ENCODE results near the gene FRMD5. TPM values are rescaled to one million over a fixed set of nuclear protein-coding genes. Genes with fewer than 3 reads are reported as not detected.

Gene FRMD5
- total RNA-seq, 1 donor from 2014 or later: not detected

DNA sequence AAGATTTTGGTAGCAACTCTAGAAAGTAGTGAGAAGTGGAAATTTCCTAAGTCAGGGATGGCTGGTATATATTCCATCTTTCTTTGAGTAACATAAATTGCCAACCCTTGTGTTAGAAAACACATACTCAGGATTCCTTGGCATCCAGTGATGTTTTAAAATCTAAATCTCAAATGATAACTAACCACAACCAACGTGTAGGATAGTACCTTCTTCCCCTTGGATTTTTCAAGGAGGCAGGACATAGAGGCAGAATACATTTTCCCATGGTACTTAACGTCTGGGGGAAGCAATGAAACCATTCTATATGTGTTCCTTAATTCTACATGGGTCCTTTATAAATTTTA lies 274.8 kb downstream of the FRMD5 start:
- no peak for DNase-seq (ENCODE audit: extremely low spot score, unreplicated experiment)
- Mint-ChIP-seq H3K36me3 (ENCODE audit: unreplicated experiment) (no peaks in the 10 kb centered on the region), H3K27ac (ENCODE audit: unreplicated experiment) (no peak overlapping the region)

DNA sequence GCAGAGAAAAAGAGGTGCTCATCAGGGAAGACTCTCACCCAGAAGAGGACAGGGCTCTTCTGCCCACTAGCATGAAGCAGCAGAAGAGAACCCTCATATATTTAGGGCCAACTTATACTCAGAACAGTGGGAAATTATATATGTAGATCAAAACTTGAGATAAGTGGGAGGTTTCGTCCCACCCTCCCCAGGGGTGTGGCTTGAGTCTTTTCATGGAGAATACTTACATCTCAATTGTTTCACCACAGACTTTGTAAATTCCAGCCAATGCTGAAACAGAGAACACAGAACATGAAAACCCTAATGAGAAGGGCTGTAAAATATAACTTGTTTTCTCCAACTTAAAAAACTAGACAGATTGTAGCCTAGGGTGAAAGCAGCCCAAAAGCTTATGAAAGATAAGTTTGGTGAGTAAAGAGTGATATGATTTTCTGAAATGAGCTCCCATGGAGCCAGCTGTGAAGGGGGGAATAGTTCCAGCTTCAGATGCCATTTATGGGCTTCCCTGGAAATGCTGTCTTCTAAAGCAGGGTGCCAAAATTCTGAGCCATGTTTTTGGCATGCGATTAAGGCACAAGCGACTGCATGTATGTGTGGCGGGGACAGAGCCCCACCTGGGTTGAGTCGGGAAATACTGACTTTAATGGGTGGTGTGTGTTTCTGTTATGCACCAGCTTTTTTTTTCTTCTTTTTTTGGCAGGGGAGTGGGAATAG lies 275.4 kb downstream of the FRMD5 start:
- peaks cover 9% of the 10 kb centered on the region for H3K4me1 Mint-ChIP-seq (ENCODE audit: unreplicated experiment)
- DNase-seq (ENCODE audit: extremely low spot score, unreplicated experiment): no peak
- H3K9me3 Mint-ChIP-seq (ENCODE audit: unreplicated experiment): no peaks in the 10 kb centered on the region
- H3K27me3 Mint-ChIP-seq (ENCODE audit: unreplicated experiment): peaks cover 9% of the 10 kb centered on the region
- H3K27ac Mint-ChIP-seq (ENCODE audit: unreplicated experiment): no peak overlapping the region
- no peak for TF ChIP-seq CTCF (IDR thresholded peaks at IDR 0.05)
- H3K4me3 Mint-ChIP-seq (ENCODE audit: unreplicated experiment): no peak overlapping the region
- no peaks in the 10 kb centered on the region for H3K36me3 Mint-ChIP-seq (ENCODE audit: unreplicated experiment)

More for the DNA sequence above, 274.8 kb downstream of the FRMD5 start:
- H3K4me3 Mint-ChIP-seq (ENCODE audit: unreplicated experiment): no peak overlapping the region
- TF ChIP-seq CTCF (IDR thresholded peaks at IDR 0.05): no peak
- peaks cover 9% of the 10 kb centered on the region for H3K4me1 Mint-ChIP-seq (ENCODE audit: unreplicated experiment)
- peaks cover 9% of the 10 kb centered on the region for H3K27me3 Mint-ChIP-seq (ENCODE audit: unreplicated experiment)
- H3K9me3 Mint-ChIP-seq (ENCODE audit: unreplicated experiment): no peaks in the 10 kb centered on the region

- Mint-ChIP-seq H3K27me3 (ENCODE audit: unreplicated experiment) (peaks cover 9% of the 10 kb centered on the region), H3K27ac (ENCODE audit: unreplicated experiment) (no peak overlapping the region), H3K9me3 (ENCODE audit: unreplicated experiment) (no peaks in the 10 kb centered on the region), H3K4me1 (ENCODE audit: unreplicated experiment) (peaks cover 14% of the 10 kb centered on the region), H3K4me3 (ENCODE audit: unreplicated experiment) (no peak overlapping the region), H3K36me3 (ENCODE audit: unreplicated experiment) (no peaks in the 10 kb centered on the region)
- no peak for DNase-seq (ENCODE audit: extremely low spot score, unreplicated experiment)
- no peak for TF ChIP-seq CTCF (IDR thresholded peaks at IDR 0.05)
Observed at GRCh38 chr15:43918717-43919116, 276.4 kb downstream of the FRMD5 start.

GRCh38 chr15:43916326-43916660 lies 278.8 kb downstream of the FRMD5 start:
- Mint-ChIP-seq H3K27ac (ENCODE audit: unreplicated experiment) (no peak overlapping the region), H3K4me3 (ENCODE audit: unreplicated experiment) (no peak overlapping the region), H3K9me3 (ENCODE audit: unreplicated experiment) (no peaks in the 10 kb centered on the region), H3K27me3 (ENCODE audit: unreplicated experiment) (peaks cover 7% of the 10 kb centered on the region), H3K4me1 (ENCODE audit: unreplicated experiment) (peaks cover 38% of the 10 kb centered on the region), H3K36me3 (ENCODE audit: unreplicated experiment) (no peaks in the 10 kb centered on the region)
- TF ChIP-seq CTCF (IDR thresholded peaks at IDR 0.05): no peak
- no peak for DNase-seq (ENCODE audit: extremely low spot score, unreplicated experiment)

- no peaks in the 10 kb centered on the region for H3K36me3 Mint-ChIP-seq (ENCODE audit: unreplicated experiment)
- no peak overlapping the region for H3K27ac Mint-ChIP-seq (ENCODE audit: unreplicated experiment)
- no peaks in the 10 kb centered on the region for H3K9me3 Mint-ChIP-seq (ENCODE audit: unreplicated experiment)
- peaks cover 7% of the 10 kb centered on the region for H3K27me3 Mint-ChIP-seq (ENCODE audit: unreplicated experiment)
- peaks cover 40% of the 10 kb centered on the region for H3K4me1 Mint-ChIP-seq (ENCODE audit: unreplicated experiment)
- DNase-seq (ENCODE audit: extremely low spot score, unreplicated experiment): no peak
- no peak overlapping the region for H3K4me3 Mint-ChIP-seq (ENCODE audit: unreplicated experiment)
- no peak for TF ChIP-seq CTCF (IDR thresholded peaks at IDR 0.05)
Observed at GRCh38 chr15:43915631-43916325, 279.3 kb downstream of the FRMD5 start.

Data from osteocyte (in vitro differentiated cells).